Measurements from ENCODE around the gene IQCN. TPM values are rescaled to one million over a fixed set of nuclear protein-coding genes. Genes with fewer than 3 reads are reported as not detected.

The IQCN gene
- total RNA-seq, 2 experiments from 2014 or later: 0.38 to 1.1 TPM

DNA sequence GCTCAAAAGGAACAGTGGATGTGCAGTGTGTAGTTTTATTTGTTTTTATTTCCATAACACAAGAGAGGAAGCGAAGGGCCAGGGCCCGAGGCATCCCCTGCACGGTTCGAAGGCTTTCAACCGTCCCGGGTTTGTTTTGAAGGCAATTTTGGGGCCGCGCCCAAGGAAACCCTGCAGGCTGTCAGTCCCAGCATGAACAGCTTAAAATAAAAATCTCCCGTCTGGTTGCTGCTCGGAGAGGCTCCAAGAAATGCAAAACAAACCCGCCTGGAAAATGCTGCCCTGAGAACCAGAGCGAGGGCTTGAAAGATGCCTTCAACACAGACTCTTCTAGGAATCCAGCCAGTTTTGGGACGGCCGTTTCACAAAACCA is 32.6 kb upstream of the IQCN start:
- Histone ChIP-seq H2AFZ (ENCODE audit: low read length) (no peak overlapping the region), H3K4me1 (ENCODE audit: insufficient read depth, low read length, poor library complexity, severe bottlenecking) (peaks cover 54% of the 10 kb centered on the region), H3K4me2 (ENCODE audit: low read length) (peak overlapping the region; percentile 85), H3K27ac (ENCODE audit: low read depth, low read length, poor library complexity, severe bottlenecking) (peak overlapping the region; percentile 94), H4K20me1 (ENCODE audit: insufficient read depth, low read length) (no peaks in the 10 kb centered on the region), H3K4me3 (ENCODE audit: low read depth, low read length, poor library complexity, severe bottlenecking) (peak overlapping the region; percentile 35), H3K79me2 (ENCODE audit: insufficient read depth, low read depth, low read length) (no peaks in the 10 kb centered on the region), H3K9me2 (ENCODE audit: insufficient read depth, low read length) (no peaks in the 10 kb centered on the region), H3K36me3 (ENCODE audit: insufficient read depth, low read length) (peaks cover 59% of the 10 kb centered on the region), H3K9me3 (ENCODE audit: low read length) (no peaks in the 10 kb centered on the region)
- ChIA-PET POLR2A (interaction anchor here (0.6 to 1.0 kb wide), 3 partner anchors 14 to 210 kb away, joined by 3 to 5 read pairs (median 3); partner anchors contain the start of gene MAST3), CTCF (ENCODE audit: unreplicated experiment) (interaction anchor here (0.5 to 0.7 kb wide), 2 partner anchors 14 to 15 kb away, joined by 3 to 6 read pairs; no protein-coding TSS in a partner anchor)
- intact Hi-C loops (cut with micrococcal nuclease; ENCODE audit: unreplicated experiment): no loop called here
- peak; percentile 66 for DNase-seq (ENCODE audit: low spot score)
- no peak for TF ChIP-seq EZH2phosphoT487 (IDR thresholded peaks at IDR 0.05; ENCODE audit: borderline replicate concordance, low read depth, low read length)
- TF ChIP-seq, protein P1, sequence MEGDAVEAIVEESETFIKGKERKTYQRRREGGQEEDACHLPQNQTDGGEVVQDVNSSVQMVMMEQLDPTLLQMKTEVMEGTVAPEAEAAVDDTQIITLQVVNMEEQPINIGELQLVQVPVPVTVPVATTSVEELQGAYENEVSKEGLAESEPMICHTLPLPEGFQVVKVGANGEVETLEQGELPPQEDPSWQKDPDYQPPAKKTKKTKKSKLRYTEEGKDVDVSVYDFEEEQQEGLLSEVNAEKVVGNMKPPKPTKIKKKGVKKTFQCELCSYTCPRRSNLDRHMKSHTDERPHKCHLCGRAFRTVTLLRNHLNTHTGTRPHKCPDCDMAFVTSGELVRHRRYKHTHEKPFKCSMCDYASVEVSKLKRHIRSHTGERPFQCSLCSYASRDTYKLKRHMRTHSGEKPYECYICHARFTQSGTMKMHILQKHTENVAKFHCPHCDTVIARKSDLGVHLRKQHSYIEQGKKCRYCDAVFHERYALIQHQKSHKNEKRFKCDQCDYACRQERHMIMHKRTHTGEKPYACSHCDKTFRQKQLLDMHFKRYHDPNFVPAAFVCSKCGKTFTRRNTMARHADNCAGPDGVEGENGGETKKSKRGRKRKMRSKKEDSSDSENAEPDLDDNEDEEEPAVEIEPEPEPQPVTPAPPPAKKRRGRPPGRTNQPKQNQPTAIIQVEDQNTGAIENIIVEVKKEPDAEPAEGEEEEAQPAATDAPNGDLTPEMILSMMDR (conservative IDR thresholded peaks at IDR 0.05; ENCODE audit: low read length): no peak
- TSS peak; percentile 97 for BruUV-seq (replicated peaks)

DNA sequence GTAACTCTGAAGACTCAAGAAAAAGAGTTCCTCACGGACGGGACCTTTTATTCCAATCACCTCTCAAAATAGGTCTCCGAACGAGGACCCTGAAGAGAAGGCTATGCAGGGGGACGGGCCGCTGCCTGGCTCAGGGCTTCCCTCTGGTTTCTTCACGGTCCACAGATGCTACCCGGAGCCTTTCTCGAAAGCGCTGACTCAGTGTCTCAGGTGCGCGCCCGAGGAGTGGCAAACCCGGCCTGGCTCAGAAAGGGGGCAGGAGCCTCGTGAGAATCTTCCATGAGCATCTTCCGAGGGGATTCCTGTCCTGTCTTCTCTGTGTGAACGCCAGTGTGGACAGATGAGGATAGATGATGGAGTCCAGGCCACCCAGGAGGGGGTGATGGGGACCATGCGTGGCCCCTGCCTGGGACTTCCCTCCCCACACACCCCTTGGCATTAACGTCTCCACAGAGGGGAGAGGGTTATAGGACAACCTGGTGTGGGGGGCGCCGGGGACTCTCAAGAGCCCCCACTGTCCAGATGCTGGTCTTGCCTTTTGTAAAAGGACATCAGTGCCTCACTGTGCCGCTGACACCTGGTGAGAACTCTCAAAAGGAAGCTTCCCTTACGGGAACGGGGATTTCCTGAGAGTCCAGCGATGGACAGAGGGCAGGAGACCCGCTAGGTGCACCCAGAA is 32.1 kb upstream of the IQCN start:
- Histone ChIP-seq H3K4me3 (ENCODE audit: low read depth, low read length, poor library complexity, severe bottlenecking) (peak overlapping the region; percentile 35), H3K9me3 (ENCODE audit: low read length) (no peaks in the 10 kb centered on the region), H3K4me2 (ENCODE audit: low read length) (peak overlapping the region; percentile 85), H2AFZ (ENCODE audit: low read length) (no peak overlapping the region), H3K4me1 (ENCODE audit: insufficient read depth, low read length, poor library complexity, severe bottlenecking) (peaks cover 54% of the 10 kb centered on the region), H3K9me2 (ENCODE audit: insufficient read depth, low read length) (no peaks in the 10 kb centered on the region), H4K20me1 (ENCODE audit: insufficient read depth, low read length) (no peaks in the 10 kb centered on the region), H3K36me3 (ENCODE audit: insufficient read depth, low read length) (peaks cover 54% of the 10 kb centered on the region), H3K27ac (ENCODE audit: low read depth, low read length, poor library complexity, severe bottlenecking) (peak overlapping the region; percentile 94), H3K79me2 (ENCODE audit: insufficient read depth, low read depth, low read length) (no peaks in the 10 kb centered on the region)
- no TSS peak for BruUV-seq (replicated peaks)
- intact Hi-C loops (cut with micrococcal nuclease; ENCODE audit: unreplicated experiment): no loop called here
- CTCF ChIA-PET (ENCODE audit: unreplicated experiment): interaction anchor here (0.7 kb wide), 1 partner anchor 16 kb away, joined by 3 read pairs; no protein-coding TSS in a partner anchor
- POLR2A ChIA-PET: interaction anchor here (0.6 to 2.9 kb wide), 4 partner anchors 13 to 209 kb away, joined by 3 to 40 read pairs (median 4); partner anchors contain the start of genes JUND and MAST3
- peak; percentile 64 for DNase-seq (ENCODE audit: low spot score)
- TF ChIP-seq, protein P1 (conservative IDR thresholded peaks at IDR 0.05; ENCODE audit: low read length): no peak
- TF ChIP-seq EZH2phosphoT487 (IDR thresholded peaks at IDR 0.05; ENCODE audit: borderline replicate concordance, low read depth, low read length): no peak
